ENCODE data around the gene LTBP2. TPM values are rescaled to one million over a fixed set of nuclear protein-coding genes. Genes with fewer than 3 reads are reported as not detected.

The LTBP2 gene
- polyA plus RNA-seq, 1 donor from 2014 or later, result 0.33 TPM

GRCh38 chr14:74551001-74551400 lies 61.0 kb downstream of the LTBP2 start:
- Histone ChIP-seq H3K79me2 (replicated peaks; ENCODE audit: insufficient read depth, low read length) (no peaks in the 10 kb centered on the region), H3K27ac (ENCODE audit: low read length) (no peak overlapping the region), H2AFZ (ENCODE audit: low read depth, low read length) (no peak overlapping the region), H3F3A (ENCODE audit: insufficient read depth, low read length, poor library complexity, severe bottlenecking) (no peaks in the 10 kb centered on the region), H3K4me2 (ENCODE audit: low read length) (no peak overlapping the region), H4K20me1 (ENCODE audit: insufficient read depth) (no peaks in the 10 kb centered on the region), H3K9ac (ENCODE audit: low read length) (no peak overlapping the region), H3K9me2 (ENCODE audit: insufficient read depth, low read length) (no peaks in the 10 kb centered on the region), H3K4me3 (ENCODE audit: low read length) (no peak overlapping the region), H3K36me3 (ENCODE audit: insufficient read depth, low read length) (no peaks in the 10 kb centered on the region), H3K27me3 (ENCODE audit: insufficient read depth, low read depth, low read length) (no peaks in the 10 kb centered on the region), H3K9me3 (ENCODE audit: low read length) (no peaks in the 10 kb centered on the region)
- TF ChIP-seq SMC3 (conservative IDR thresholded peaks at IDR 0.05; ENCODE audit: poor library complexity) (no peak), RAD21 (conservative IDR thresholded peaks at IDR 0.05) (no peak), EP300 (conservative IDR thresholded peaks at IDR 0.05; ENCODE audit: poor library complexity, severe bottlenecking) (no peak), REST (IDR thresholded peaks at IDR 0.05; ENCODE audit: borderline replicate concordance) (no peak), EZH2 (IDR thresholded peaks at IDR 0.05; ENCODE audit: borderline replicate concordance, insufficient read depth, low read length, poor library complexity, severe bottlenecking) (no peak), CTCF (IDR thresholded peaks at IDR 0.05; ENCODE audit: poor library complexity, severe bottlenecking) (no peak), TAF1 (IDR thresholded peaks at IDR 0.05; ENCODE audit: low read depth) (no peak), POLR2AphosphoS5 (IDR thresholded peaks at IDR 0.05) (no peak), MXI1 (conservative IDR thresholded peaks at IDR 0.05; ENCODE audit: poor library complexity, severe bottlenecking) (no peak)

- Histone ChIP-seq H3K4me3 (ENCODE audit: low read length) (no peak overlapping the region), H3K9ac (ENCODE audit: low read length) (no peak overlapping the region), H3K27ac (ENCODE audit: low read length) (no peak overlapping the region), H3K9me3 (ENCODE audit: low read length) (no peaks in the 10 kb centered on the region), H3F3A (ENCODE audit: insufficient read depth, low read length, poor library complexity, severe bottlenecking) (no peaks in the 10 kb centered on the region), H3K4me2 (ENCODE audit: low read length) (no peak overlapping the region), H3K27me3 (ENCODE audit: insufficient read depth, low read depth, low read length) (no peaks in the 10 kb centered on the region), H4K20me1 (ENCODE audit: insufficient read depth) (no peaks in the 10 kb centered on the region), H3K9me2 (ENCODE audit: insufficient read depth, low read length) (no peaks in the 10 kb centered on the region), H2AFZ (ENCODE audit: low read depth, low read length) (no peak overlapping the region), H3K79me2 (replicated peaks; ENCODE audit: insufficient read depth, low read length) (no peaks in the 10 kb centered on the region), H3K36me3 (ENCODE audit: insufficient read depth, low read length) (no peaks in the 10 kb centered on the region)
- TF ChIP-seq POLR2AphosphoS5 (IDR thresholded peaks at IDR 0.05) (no peak), REST (IDR thresholded peaks at IDR 0.05; ENCODE audit: borderline replicate concordance) (no peak), TAF1 (IDR thresholded peaks at IDR 0.05; ENCODE audit: low read depth) (no peak), RAD21 (conservative IDR thresholded peaks at IDR 0.05) (no peak), EZH2 (IDR thresholded peaks at IDR 0.05; ENCODE audit: borderline replicate concordance, insufficient read depth, low read length, poor library complexity, severe bottlenecking) (no peak), CTCF (IDR thresholded peaks at IDR 0.05; ENCODE audit: poor library complexity, severe bottlenecking) (no peak), SMC3 (conservative IDR thresholded peaks at IDR 0.05; ENCODE audit: poor library complexity) (no peak), EP300 (conservative IDR thresholded peaks at IDR 0.05; ENCODE audit: poor library complexity, severe bottlenecking) (no peak), MXI1 (conservative IDR thresholded peaks at IDR 0.05; ENCODE audit: poor library complexity, severe bottlenecking) (no peak)
Observed at GRCh38 chr14:74550071-74550470, 62.0 kb downstream of the LTBP2 start.

Data from neural cell (in vitro differentiated cells).